B cell (primary cell): ENCODE results near the gene WIPI1.

ENCODE experiments used
- EZH2 ChIP-seq: IDR thresholded peaks from 2 replicates; pipeline ENCODE4 v1.6.1; 2012; ENCODE audit warnings: borderline replicate concordance, low read depth, mild to moderate bottlenecking, moderate library complexity, low read length; ENCODE audit not compliant: insufficient read depth, poor library complexity, severe bottlenecking
- TF ChIP-seq, protein P1 (sequence below): fragments of 200-600 bp; IDR thresholded peaks from one replicate; pipeline ENCODE4 v1.8.0; 2022; ENCODE audit warnings: antibody characterized with exemption, mild to moderate bottlenecking

DNA sequence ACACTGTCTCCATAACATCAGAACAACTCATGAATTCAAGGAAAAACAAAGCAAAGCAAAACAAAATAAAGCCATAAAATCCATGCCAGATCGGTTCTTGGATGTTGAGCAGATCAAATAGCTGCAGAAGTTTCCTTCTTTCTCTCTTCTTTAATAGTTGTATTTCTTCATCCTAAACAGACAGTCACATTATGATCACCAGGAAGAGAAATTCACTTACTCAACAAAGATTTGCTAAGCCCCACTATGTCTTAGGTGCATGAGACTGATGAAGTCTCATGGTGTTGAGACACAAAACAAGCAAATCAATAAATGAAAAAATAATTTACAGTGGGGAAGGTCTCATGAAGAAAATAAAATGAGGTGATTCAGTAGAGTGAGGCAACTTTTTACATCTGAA, 72.8 kb downstream of the WIPI1 start:
- TF ChIP-seq, protein P1, sequence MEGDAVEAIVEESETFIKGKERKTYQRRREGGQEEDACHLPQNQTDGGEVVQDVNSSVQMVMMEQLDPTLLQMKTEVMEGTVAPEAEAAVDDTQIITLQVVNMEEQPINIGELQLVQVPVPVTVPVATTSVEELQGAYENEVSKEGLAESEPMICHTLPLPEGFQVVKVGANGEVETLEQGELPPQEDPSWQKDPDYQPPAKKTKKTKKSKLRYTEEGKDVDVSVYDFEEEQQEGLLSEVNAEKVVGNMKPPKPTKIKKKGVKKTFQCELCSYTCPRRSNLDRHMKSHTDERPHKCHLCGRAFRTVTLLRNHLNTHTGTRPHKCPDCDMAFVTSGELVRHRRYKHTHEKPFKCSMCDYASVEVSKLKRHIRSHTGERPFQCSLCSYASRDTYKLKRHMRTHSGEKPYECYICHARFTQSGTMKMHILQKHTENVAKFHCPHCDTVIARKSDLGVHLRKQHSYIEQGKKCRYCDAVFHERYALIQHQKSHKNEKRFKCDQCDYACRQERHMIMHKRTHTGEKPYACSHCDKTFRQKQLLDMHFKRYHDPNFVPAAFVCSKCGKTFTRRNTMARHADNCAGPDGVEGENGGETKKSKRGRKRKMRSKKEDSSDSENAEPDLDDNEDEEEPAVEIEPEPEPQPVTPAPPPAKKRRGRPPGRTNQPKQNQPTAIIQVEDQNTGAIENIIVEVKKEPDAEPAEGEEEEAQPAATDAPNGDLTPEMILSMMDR: no peak
- no peak for TF ChIP-seq EZH2
